ENCODE measurements around the gene PRRG2. TPM values are rescaled to one million over a fixed set of nuclear protein-coding genes. Genes with fewer than 3 reads are reported as not detected.

The PRRG2 gene
- total RNA-seq, 6 experiments from 2014 or later, result 2.5 to 5.9 (median 3.1) TPM

- Histone ChIP-seq H3K9me3 (no peaks in the 10 kb centered on the region), H3K4me1 (peaks cover 0 to 13% (median 0%) of the 10 kb centered on the region in 4 donors), H3K27me3 (no peaks in the 10 kb centered on the region), H3K27ac (no peak overlapping the region), H3K36me3 (peaks cover 0 to 28% (median 12%) of the 10 kb centered on the region in 4 donors), H3K4me3 (no peak overlapping the region)
- 67% methylated on average over 3 of the region's 3 CpGs for WGBS (ENCODE audit: insufficient coverage, low coverage, low lambda C conversion rate, missing lambda C conversion rate)
- DNase-seq, result no peak
- intact Hi-C loops (cut with DNase I), result no loop called here
- no peak for TF ChIP-seq POLR2A (IDR thresholded peaks at IDR 0.05)
- TF ChIP-seq, protein P1, sequence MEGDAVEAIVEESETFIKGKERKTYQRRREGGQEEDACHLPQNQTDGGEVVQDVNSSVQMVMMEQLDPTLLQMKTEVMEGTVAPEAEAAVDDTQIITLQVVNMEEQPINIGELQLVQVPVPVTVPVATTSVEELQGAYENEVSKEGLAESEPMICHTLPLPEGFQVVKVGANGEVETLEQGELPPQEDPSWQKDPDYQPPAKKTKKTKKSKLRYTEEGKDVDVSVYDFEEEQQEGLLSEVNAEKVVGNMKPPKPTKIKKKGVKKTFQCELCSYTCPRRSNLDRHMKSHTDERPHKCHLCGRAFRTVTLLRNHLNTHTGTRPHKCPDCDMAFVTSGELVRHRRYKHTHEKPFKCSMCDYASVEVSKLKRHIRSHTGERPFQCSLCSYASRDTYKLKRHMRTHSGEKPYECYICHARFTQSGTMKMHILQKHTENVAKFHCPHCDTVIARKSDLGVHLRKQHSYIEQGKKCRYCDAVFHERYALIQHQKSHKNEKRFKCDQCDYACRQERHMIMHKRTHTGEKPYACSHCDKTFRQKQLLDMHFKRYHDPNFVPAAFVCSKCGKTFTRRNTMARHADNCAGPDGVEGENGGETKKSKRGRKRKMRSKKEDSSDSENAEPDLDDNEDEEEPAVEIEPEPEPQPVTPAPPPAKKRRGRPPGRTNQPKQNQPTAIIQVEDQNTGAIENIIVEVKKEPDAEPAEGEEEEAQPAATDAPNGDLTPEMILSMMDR (IDR thresholded peaks at IDR 0.05), result no peak
- no peak for ATAC-seq
Observed at GRCh38 chr19:49559443-49559842, 21.7 kb upstream of the PRRG2 start.

DNA sequence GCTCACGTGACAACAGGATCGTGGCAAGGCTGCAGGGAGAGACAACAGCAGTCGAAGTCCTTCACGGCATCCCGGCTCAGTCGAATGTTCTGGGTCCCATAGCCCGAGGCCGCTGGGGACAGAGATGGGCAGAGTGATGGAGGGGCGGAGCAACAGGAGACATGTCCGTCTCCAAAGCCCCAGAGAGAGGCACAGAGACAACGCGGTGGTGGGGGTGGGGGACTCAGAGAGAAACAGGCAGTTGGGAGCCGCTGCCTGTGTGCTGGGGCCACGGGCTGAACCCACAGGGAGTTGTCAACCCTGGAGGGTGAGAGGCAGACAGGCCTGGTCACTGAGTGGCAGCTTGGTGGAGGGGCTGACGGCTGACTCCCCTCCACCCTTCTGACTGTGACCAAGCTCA, 21.2 kb upstream of the PRRG2 start:
- Histone ChIP-seq H3K4me1 (peaks cover 0 to 15% (median 0%) of the 10 kb centered on the region in 4 donors), H3K36me3 (peaks cover 0 to 28% (median 12%) of the 10 kb centered on the region in 4 donors)

DNA sequence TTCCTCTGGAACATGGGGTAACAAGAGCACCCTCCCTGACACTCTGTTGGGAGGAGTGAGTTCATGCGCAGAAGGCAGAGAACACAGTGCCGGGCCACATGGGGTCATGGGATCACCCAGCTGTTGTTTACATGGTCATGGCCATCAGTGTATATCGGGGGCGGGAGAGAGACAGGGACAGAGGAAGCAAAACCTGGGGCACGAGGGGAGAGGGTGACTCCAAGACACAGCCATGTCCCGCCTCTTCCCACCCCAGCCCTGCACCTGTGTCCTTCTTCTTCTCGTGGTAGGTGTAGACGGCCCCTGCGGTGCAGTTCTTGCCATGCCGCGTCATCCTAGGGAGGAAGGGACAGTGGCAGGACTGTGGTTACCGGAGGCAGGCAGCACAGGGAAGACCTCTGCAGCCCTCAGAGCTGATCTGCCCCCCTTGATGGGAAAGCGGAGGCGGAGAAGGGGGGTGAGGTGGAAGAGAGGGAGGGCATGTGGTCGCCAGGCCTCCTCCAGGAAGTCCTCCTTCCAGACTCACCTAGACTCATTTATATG, 20.7 kb upstream of the PRRG2 start:
- no peak for TF ChIP-seq POLR2A (IDR thresholded peaks at IDR 0.05)
- TF ChIP-seq, protein P1 (IDR thresholded peaks at IDR 0.05), result no peak
- Histone ChIP-seq H3K4me1 (peaks cover 0 to 19% (median 0%) of the 10 kb centered on the region in 4 donors), H3K36me3 (peaks cover 0 to 28% (median 12%) of the 10 kb centered on the region in 4 donors), H3K9me3 (no peaks in the 10 kb centered on the region), H3K4me3 (no peak overlapping the region), H3K27ac (no peak overlapping the region), H3K27me3 (no peaks in the 10 kb centered on the region)
- DNase-seq (peak in 1 of 3 donors; percentile 60), ATAC-seq (peak; percentile 29 to 65 (median 38))
- WGBS (ENCODE audit: insufficient coverage, low coverage, low lambda C conversion rate, missing lambda C conversion rate), result 50% methylated on average over 8 of the region's 15 CpGs
- intact Hi-C loops (cut with DNase I), result no loop called here

More for the DNA sequence above, 21.2 kb upstream of the PRRG2 start:
- ATAC-seq (no peak), DNase-seq (no peak)
- Histone ChIP-seq H3K27me3 (no peaks in the 10 kb centered on the region), H3K9me3 (no peaks in the 10 kb centered on the region), H3K4me3 (no peak overlapping the region), H3K27ac (no peak overlapping the region)
- TF ChIP-seq POLR2A (IDR thresholded peaks at IDR 0.05), result no peak
- TF ChIP-seq, protein P1 (IDR thresholded peaks at IDR 0.05), result no peak
- WGBS (ENCODE audit: insufficient coverage, low coverage, low lambda C conversion rate, missing lambda C conversion rate), result 35% methylated on average over 2 of the region's 15 CpGs
- intact Hi-C loops (cut with DNase I), result no loop called here

DNA sequence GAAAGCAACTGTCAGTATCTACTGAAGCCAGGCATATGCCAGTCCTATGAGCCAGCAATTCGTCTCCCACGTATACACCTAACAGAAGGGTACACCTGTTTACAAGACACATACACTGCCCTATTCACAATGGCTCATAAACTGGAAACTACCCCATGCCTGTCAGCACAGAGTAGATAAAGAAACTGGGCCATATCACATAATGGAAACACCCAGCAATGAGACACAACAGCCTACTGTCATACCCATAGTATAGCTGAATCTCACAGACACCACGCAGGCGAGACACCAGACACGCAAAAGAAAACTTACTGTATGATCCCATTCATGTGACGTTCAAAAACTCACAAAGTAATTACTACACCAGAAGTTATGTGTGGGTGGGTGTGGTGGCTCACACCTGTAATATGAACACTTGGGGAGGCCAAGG, 16.5 kb upstream of the PRRG2 start:
- Histone ChIP-seq H3K9me3 (no peaks in the 10 kb centered on the region), H3K27me3 (no peaks in the 10 kb centered on the region), H3K36me3 (no peaks in the 10 kb centered on the region), H3K4me1 (peaks cover 0 to 19% (median 0%) of the 10 kb centered on the region in 4 donors), H3K4me3 (no peak overlapping the region), H3K27ac (no peak overlapping the region)
- ATAC-seq (no peak), DNase-seq (no peak)
- TF ChIP-seq, protein P1 (IDR thresholded peaks at IDR 0.05), result no peak
- no peak for TF ChIP-seq POLR2A (IDR thresholded peaks at IDR 0.05)
- intact Hi-C loops (cut with DNase I), result loop anchor here in 1 of 2 donors (5.0 kb wide), 1 partner anchor 57 kb away; no protein-coding TSS in a partner anchor
- 86% methylated on average over 4 of the region's 6 CpGs for WGBS (ENCODE audit: insufficient coverage, low coverage, low lambda C conversion rate, missing lambda C conversion rate)
